Ishikawa (cell line): Measurements from ENCODE around the gene CSF1.

Experiments used
- CEBPB ChIP-seq: IDR thresholded peaks from 2 replicates; pipeline ENCODE4 v1.6.1; 2012
- CREB1 ChIP-seq: IDR thresholded peaks from 2 replicates; pipeline ENCODE4 v1.6.1; 2012; ENCODE audit warnings: low read depth
- EGR1 ChIP-seq: IDR thresholded peaks from 2 replicates; pipeline ENCODE4 v1.6.1; 2012
- EP300 ChIP-seq: IDR thresholded peaks from 2 replicates; pipeline ENCODE4 v1.6.1; 2012; ENCODE audit warnings: borderline replicate concordance
- FOXM1 ChIP-seq: IDR thresholded peaks from 2 replicates; pipeline ENCODE4 v1.6.1; 2012; ENCODE audit warnings: low read depth, borderline replicate concordance
- MAX ChIP-seq: IDR thresholded peaks from 2 replicates; pipeline ENCODE4 v1.6.1; 2012
- NFIC ChIP-seq: IDR thresholded peaks from 2 replicates; pipeline ENCODE4 v1.6.1; 2012
- RAD21 ChIP-seq: IDR thresholded peaks from 2 replicates; pipeline ENCODE4 v1.6.1; 2012; ENCODE audit warnings: low read depth
- REST ChIP-seq: IDR thresholded peaks from 2 replicates; pipeline ENCODE4 v1.6.1; 2012; ENCODE audit warnings: low read depth, mild to moderate bottlenecking
- TAF1 ChIP-seq: IDR thresholded peaks from 2 replicates; pipeline ENCODE4 v1.6.1; 2012; ENCODE audit warnings: low read depth, mild to moderate bottlenecking
- TCF12 ChIP-seq: IDR thresholded peaks from 2 replicates; pipeline ENCODE4 v1.6.1; 2012; ENCODE audit warnings: low read depth
- TEAD4 ChIP-seq: IDR thresholded peaks from 2 replicates; pipeline ENCODE4 v1.6.1; 2012
- USF1 ChIP-seq: IDR thresholded peaks from 2 replicates; pipeline ENCODE4 v1.6.1; 2012
- YY1 ChIP-seq: IDR thresholded peaks from 2 replicates; pipeline ENCODE4 v1.6.1; 2012; ENCODE audit warnings: low read depth
- ZBTB7A ChIP-seq: IDR thresholded peaks from 2 replicates; pipeline ENCODE4 v1.6.1; 2012; ENCODE audit warnings: low read depth

The CSF1 gene

GRCh38 chr1:109977225-109977624 is 66.6 kb downstream of the CSF1 start:
- no peak for TF ChIP-seq EGR1
- no peak for TF ChIP-seq MAX
- no peak for TF ChIP-seq FOXM1
- no peak for TF ChIP-seq TAF1
- TF ChIP-seq ZBTB7A = no peak
- no peak for TF ChIP-seq NFIC
- no peak for TF ChIP-seq CREB1
- TF ChIP-seq USF1 = no peak
- TF ChIP-seq RAD21 = no peak
- TF ChIP-seq REST = no peak
- TF ChIP-seq EP300 = no peak
- no peak for TF ChIP-seq YY1

GRCh38 chr1:109977657-109978378 is 67.2 kb downstream of the CSF1 start:
- TF ChIP-seq REST (no peak), CREB1 (no peak), TEAD4 (no peak), ZBTB7A (no peak), TCF12 (no peak), CEBPB (no peak), EP300 (no peak), USF1 (no peak), MAX (no peak), YY1 (no peak), FOXM1 (no peak), TAF1 (no peak), EGR1 (no peak), NFIC (no peak), RAD21 (no peak)

- TF ChIP-seq USF1 = no peak
- TF ChIP-seq NFIC = no peak
- no peak for TF ChIP-seq EP300
- TF ChIP-seq TEAD4 = no peak
- no peak for TF ChIP-seq YY1
- no peak for TF ChIP-seq MAX
- no peak for TF ChIP-seq CEBPB
- no peak for TF ChIP-seq TCF12
- TF ChIP-seq REST = no peak
- no peak for TF ChIP-seq ZBTB7A
- no peak for TF ChIP-seq RAD21
- no peak for TF ChIP-seq FOXM1
- no peak for TF ChIP-seq EGR1
- TF ChIP-seq TAF1 = no peak
Measured at GRCh38 chr1:109978761-109979488, 68.3 kb downstream of the CSF1 start.
